Esophagus squamous epithelium (tissue), 5 donors: ENCODE data around the gene CYTH3. TPM values are rescaled to one million over a fixed set of nuclear protein-coding genes. Genes with fewer than 3 reads are reported as not detected.
"Not testable (repeated sequence)": the region's sequence is repeated elsewhere in the genome, so short reads cannot be mapped to it uniquely, and the experiment has no call there.

Experiments
- DNase-seq: peaks from one replicate; lab custom pipeline; 2025; lab: John Stamatoyannopoulos, UW
- H3K27ac ChIP-seq, 4 donors: fragments of 200-600 bp; sonication (generic); one replicate each; pipeline ENCODE4 v1.5.1; 2016 to 2019; ENCODE audit warnings: mild to moderate bottlenecking in 1 of 4
- H3K27me3 ChIP-seq, 4 donors: fragments of 200-600 bp; sonication (generic); 1 replicate in 3 of 4; 2 replicates in 1 of 4; pipeline versions ENCODE4 v1.5.1 to v1.6.0; 2017 to 2021; ENCODE audit warnings: antibody characterized with exemption in 1 of 4
- H3K36me3 ChIP-seq, 3 donors: fragments of 200-600 bp; sonication (generic); one replicate each; pipeline ENCODE4 v1.5.1; 2016 to 2019
- H3K4me1 ChIP-seq, 3 donors: fragments of 200-600 bp; sonication (generic); one replicate each; pipeline ENCODE4 v1.5.1; 2017 to 2019
- H3K4me3 ChIP-seq, 4 donors: fragments of 200-600 bp; sonication (generic); 1 replicate in 3 of 4; 2 replicates in 1 of 4; pipeline ENCODE4 v1.5.1; 2016 to 2019; ENCODE audit warnings: mild to moderate bottlenecking in 2 of 4, moderate library complexity in 1 of 4
- H3K9me3 ChIP-seq, 3 donors: fragments of 200-600 bp; sonication (generic); one replicate each; pipeline ENCODE4 v1.5.1; 2016 to 2019
- CTCF ChIP-seq, 6 experiments: fragments of 450-650 bp in 4 of 6; fragments of 200-600 bp in 2 of 6; sonication (generic) in 2 of 6; IDR thresholded peaks; one replicate each; pipeline ENCODE4 v1.5.1; 2016 to 2019; ENCODE audit warnings: antibody characterized with exemption in 6 of 6, mild to moderate bottlenecking in 4 of 6, moderate library complexity in 4 of 6
- POLR2A ChIP-seq, 4 donors: fragments of 450-650 bp; IDR thresholded peaks; one replicate each; pipeline ENCODE4 v1.6.1; 2017; ENCODE audit warnings: antibody characterized with exemption in 4 of 4, mild to moderate bottlenecking in 4 of 4, moderate library complexity in 3 of 4
- WGBS, 2 donors: methylation state at CpG; one replicate each; pipeline ENCODE4 v1.1.5; 2018; 5-methylcytosine and 5-hydroxymethylcytosine counted together
- intact Hi-C: fragments of 100-400 bp; cut with DNase I; formaldehyde crosslinking; loops from one replicate; pipeline ENCODE4 v1.15.0; 2022
- total RNA-seq, 4 donors: library from RNA; depleted of rRNA; stranded (reverse); fragments of >200 nt; gene quantifications; one replicate each; pipeline ENCODE4 v1.1.0, GENCODE V29; 2016
- donor health status: DM: yes; HTN: yes; CAD: no.

Gene CYTH3
- total RNA-seq, 4 donors from 2014 or later, result 11.5 to 27.7 (median 12.7) TPM

GRCh38 chr7:6288270-6288860 lies 15.9 kb upstream of the CYTH3 start:
- 85 to 100% methylated on average over 2 of the region's 2 CpGs for WGBS, 2 donors
- intact Hi-C loops, result no loop called here
- TF ChIP-seq POLR2A (IDR thresholded peaks at IDR 0.05) (no peak), CTCF (IDR thresholded peaks at IDR 0.05) (no peak)
- no peaks in the 10 kb centered on the region for H3K36me3 ChIP-seq
- peaks cover 0 to 2% (median 0%) of the 10 kb centered on the region in 3 donors for H3K4me1 ChIP-seq
- H3K27me3 ChIP-seq, result no peaks in the 10 kb centered on the region
- H3K4me3 ChIP-seq, result no peak overlapping the region
- no peak for DNase-seq
- no peaks in the 10 kb centered on the region for H3K9me3 ChIP-seq
- no peak overlapping the region for H3K27ac ChIP-seq

GRCh38 chr7:6286486-6286885 lies 14.1 kb upstream of the CYTH3 start:
- no peak for DNase-seq
- H3K4me3 ChIP-seq, result no peak overlapping the region
- no peak for TF ChIP-seq POLR2A (IDR thresholded peaks at IDR 0.05)
- 69 to 73% methylated on average over 6 to 8 of the region's 8 CpGs for WGBS, 2 donors
- H3K36me3 ChIP-seq, result no peaks in the 10 kb centered on the region
- intact Hi-C loops, result no loop called here
- H3K9me3 ChIP-seq, result no peaks in the 10 kb centered on the region
- H3K27me3 ChIP-seq, result no peaks in the 10 kb centered on the region
- no peak overlapping the region for H3K27ac ChIP-seq
- peaks cover 0 to 11% (median 3%) of the 10 kb centered on the region in 3 donors for H3K4me1 ChIP-seq

- Histone ChIP-seq H3K27ac (no peak overlapping the region), H3K4me1 (peaks cover 0 to 11% (median 3%) of the 10 kb centered on the region in 3 donors), H3K27me3 (no peaks in the 10 kb centered on the region), H3K9me3 (no peaks in the 10 kb centered on the region), H3K36me3 (no peaks in the 10 kb centered on the region), H3K4me3 (no peak overlapping the region)
- intact Hi-C loops, result no loop called here
- no peak for TF ChIP-seq CTCF (IDR thresholded peaks at IDR 0.05)
- TF ChIP-seq POLR2A (IDR thresholded peaks at IDR 0.05), result no peak
- no peak for DNase-seq
- WGBS, 2 donors, result 57 to 67% methylated on average over 9 to 18 of the region's 20 CpGs
Measured at GRCh38 chr7:6284461-6285360, 12.3 kb upstream of the CYTH3 start.

- Histone ChIP-seq H3K4me1 (peaks cover 0 to 11% (median 3%) of the 10 kb centered on the region in 3 donors), H3K4me3 (no peak overlapping the region), H3K27ac (no peak overlapping the region), H3K9me3 (no peaks in the 10 kb centered on the region), H3K27me3 (no peaks in the 10 kb centered on the region), H3K36me3 (no peaks in the 10 kb centered on the region)
- DNase-seq, result no peak
- WGBS, 2 donors, result 80 to 84% methylated on average over 5 to 7 of the region's 7 CpGs
- intact Hi-C loops, result no loop called here
- no peak for TF ChIP-seq POLR2A (IDR thresholded peaks at IDR 0.05)
- TF ChIP-seq CTCF (IDR thresholded peaks at IDR 0.05), result no peak
Measured at GRCh38 chr7:6284055-6284400, 11.6 kb upstream of the CYTH3 start.

GRCh38 chr7:6283391-6284054 lies 11.1 kb upstream of the CYTH3 start:
- H3K4me1 ChIP-seq, result peaks cover 0 to 11% (median 3%) of the 10 kb centered on the region in 3 donors
- 71 to 74% methylated on average over 9 of the region's 9 CpGs for WGBS, 2 donors
- H3K36me3 ChIP-seq, intact Hi-C loops, H3K27me3 ChIP-seq, H3K9me3 ChIP-seq, H3K27ac ChIP-seq, H3K4me3 ChIP-seq, DNase-seq: not testable (repeated sequence)

- no peak for TF ChIP-seq POLR2A (IDR thresholded peaks at IDR 0.05)
- TF ChIP-seq CTCF (IDR thresholded peaks at IDR 0.05), result no peak
- H3K4me1 ChIP-seq, result peaks cover 0 to 26% (median 3%) of the 10 kb centered on the region in 3 donors
- no peaks in the 10 kb centered on the region for H3K36me3 ChIP-seq
- no peak overlapping the region for H3K4me3 ChIP-seq
- WGBS, 2 donors, result 82 to 83% methylated on average over 4 of the region's 5 CpGs
- DNase-seq, result no peak
- no peaks in the 10 kb centered on the region for H3K27me3 ChIP-seq
- no peaks in the 10 kb centered on the region for H3K9me3 ChIP-seq
- intact Hi-C loops, result no loop called here
- H3K27ac ChIP-seq, result no peak overlapping the region
Measured at GRCh38 chr7:6279937-6280336, 7.5 kb upstream of the CYTH3 start.
